ENCODE measurements around the gene GLT8D1.

GRCh38 chr3:52742418-52743041 lies 36.9 kb upstream of the GLT8D1 start:
- TF ChIP-seq CTCF (IDR thresholded peaks at IDR 0.05; ENCODE audit: low read depth, low read length, poor library complexity, severe bottlenecking) (peak; percentile 58), EZH2phosphoT487 (IDR thresholded peaks at IDR 0.05; ENCODE audit: borderline replicate concordance, low read length) (no peak)
